NCI-H748 (cell line): Measurements from ENCODE around the gene AMOT.
"Not testable (repeated sequence)": the region's sequence is repeated elsewhere in the genome, so short reads cannot be mapped to it uniquely, and the experiment has no call there.

Experiments
- DNase-seq: peaks from one replicate; lab custom pipeline; 2025; ENCODE audit not compliant: unreplicated experiment; lab: John Stamatoyannopoulos, UW

Gene AMOT, protein sequence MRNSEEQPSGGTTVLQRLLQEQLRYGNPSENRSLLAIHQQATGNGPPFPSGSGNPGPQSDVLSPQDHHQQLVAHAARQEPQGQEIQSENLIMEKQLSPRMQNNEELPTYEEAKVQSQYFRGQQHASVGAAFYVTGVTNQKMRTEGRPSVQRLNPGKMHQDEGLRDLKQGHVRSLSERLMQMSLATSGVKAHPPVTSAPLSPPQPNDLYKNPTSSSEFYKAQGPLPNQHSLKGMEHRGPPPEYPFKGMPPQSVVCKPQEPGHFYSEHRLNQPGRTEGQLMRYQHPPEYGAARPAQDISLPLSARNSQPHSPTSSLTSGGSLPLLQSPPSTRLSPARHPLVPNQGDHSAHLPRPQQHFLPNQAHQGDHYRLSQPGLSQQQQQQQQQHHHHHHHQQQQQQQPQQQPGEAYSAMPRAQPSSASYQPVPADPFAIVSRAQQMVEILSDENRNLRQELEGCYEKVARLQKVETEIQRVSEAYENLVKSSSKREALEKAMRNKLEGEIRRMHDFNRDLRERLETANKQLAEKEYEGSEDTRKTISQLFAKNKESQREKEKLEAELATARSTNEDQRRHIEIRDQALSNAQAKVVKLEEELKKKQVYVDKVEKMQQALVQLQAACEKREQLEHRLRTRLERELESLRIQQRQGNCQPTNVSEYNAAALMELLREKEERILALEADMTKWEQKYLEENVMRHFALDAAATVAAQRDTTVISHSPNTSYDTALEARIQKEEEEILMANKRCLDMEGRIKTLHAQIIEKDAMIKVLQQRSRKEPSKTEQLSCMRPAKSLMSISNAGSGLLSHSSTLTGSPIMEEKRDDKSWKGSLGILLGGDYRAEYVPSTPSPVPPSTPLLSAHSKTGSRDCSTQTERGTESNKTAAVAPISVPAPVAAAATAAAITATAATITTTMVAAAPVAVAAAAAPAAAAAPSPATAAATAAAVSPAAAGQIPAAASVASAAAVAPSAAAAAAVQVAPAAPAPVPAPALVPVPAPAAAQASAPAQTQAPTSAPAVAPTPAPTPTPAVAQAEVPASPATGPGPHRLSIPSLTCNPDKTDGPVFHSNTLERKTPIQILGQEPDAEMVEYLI

DNA sequence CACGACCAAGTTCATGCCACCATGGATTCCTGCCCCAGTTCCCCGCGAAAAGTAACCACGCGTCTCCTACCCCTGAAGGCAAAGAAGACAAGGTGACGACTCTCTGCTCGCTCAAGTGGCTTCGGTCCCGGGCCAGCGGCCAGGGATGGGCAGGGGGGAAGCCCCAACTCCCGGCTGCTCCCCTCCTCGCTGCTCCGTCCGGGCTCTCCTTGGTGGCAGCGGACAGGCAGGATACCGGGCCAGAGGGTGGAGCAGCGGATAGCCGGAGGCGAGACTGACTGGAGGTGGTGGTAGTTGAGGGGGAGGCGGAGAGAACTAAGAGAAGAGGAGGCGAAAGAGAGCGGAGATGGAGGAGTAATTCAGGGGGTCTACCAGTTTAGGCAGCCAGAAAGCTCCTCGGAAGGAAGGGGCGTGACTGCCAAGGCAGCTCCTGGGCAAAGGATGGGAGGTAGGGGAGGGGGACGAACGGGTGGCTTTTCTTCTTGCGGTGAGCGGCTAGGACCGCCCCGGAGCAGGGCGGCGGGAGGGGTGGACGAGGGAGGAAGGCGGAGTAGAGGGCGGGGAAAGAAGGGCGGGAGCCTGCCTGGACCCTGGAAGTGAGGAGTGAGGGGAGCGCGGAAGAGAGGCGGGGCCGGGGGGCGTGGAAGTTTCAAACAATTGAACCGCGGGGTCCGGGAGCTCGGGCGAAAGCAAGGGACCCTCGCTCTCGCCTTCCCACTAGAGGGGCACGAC is at the start of gene AMOT:
Gene AMOT (minus strand): TSS at position 450 of the 732 bp plus-strand sequence. CDS start 17,705 bp downstream, outside the sequence.
- peak; percentile 87 for DNase-seq

DNA sequence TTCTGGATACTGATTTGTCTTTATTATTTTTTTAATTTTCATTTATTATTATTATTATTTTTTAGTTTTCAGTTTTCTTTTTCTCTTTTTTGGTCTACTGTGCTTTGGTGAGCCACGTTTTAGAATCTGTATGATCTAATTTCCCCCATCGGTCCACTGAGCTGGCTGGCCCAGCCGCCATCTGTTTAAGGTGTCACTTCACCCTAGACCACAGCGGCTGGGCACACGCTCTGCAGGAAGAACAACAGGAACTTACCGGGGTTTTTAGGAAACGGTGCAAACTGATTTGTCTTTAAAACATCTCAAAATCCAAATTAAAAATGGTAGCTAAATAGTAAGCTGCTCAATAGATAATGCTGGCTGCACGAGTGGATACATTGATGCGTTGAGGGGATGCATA is 48.8 kb upstream of the AMOT start:
- no peak for DNase-seq

DNA sequence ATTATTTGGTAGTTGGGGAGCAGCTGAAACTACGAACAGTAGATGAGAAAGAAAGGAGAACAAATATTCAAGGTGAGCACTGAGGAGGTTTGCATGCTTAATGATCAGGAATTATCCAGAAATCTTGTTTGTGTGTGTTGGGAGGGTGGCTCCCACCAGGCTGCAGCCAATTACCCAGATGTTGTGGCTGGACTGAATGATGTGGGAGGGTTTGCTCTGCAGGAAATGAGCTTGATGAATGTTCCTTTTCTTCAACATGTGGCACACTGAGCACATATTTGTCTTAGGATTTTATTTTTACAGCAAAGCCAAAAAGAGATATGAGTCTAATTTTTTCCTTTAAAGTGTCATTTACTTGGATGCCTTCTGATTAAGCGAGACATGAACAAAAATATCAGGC is 48.3 kb upstream of the AMOT start:
- DNase-seq: peak; percentile 12

DNA sequence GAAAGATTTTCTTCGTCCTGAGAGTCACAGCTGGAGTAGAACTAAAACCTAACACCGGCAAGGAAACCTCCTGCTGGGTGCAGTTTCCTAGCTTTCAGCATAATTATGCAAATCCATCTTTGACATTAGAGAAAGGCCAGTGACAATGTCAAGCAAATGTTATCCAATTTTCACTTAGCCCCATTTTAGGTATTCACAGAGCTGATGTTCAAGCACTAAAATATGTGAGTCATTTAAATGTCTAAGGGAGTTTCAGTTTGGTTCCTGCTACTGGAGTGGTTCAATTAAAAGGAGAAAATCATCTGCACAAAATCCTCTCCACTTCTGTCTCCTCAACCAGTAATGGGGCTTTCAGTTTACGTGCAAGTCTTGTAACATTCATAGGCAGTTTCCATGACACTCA is 37.1 kb upstream of the AMOT start:
- peak; percentile 9 for DNase-seq

DNA sequence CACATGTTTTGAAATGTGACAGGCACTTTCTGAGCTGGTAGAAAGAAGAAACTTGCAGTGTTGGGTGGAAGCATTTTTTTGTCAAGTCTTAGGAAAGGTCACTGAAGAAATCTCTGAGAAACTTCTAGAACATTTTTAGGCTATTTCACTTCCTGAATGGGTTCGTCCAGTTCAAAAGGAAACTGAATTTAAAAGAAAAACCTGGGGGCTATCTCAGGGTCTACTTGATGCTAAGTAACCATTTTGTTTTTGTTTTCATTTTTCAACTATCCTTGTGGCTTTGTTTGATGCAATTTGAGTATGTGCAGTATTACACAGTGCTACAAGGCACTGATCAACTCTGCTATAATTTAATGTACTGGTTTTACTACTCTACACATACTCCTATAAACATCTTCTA is 34.0 kb upstream of the AMOT start:
- no peak for DNase-seq

DNA sequence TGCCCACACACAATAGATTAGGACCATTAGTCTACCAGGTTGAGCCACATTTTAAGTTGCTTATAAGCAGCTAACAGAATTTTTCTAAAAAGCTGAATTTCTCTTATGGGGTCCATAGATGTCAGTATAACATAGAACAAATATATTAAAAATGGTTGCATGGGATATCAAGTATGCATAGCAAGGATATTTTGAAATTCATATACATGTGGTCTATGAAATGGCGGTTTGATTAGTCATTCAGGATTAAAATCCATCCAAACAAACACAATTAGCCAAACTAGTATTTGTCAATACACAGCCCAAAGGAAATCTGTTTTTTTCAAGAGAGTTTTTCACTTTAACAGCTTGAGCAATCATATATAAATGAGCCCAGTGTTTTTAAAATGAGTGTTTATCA is 33.5 kb upstream of the AMOT start:
- peak; percentile 2 for DNase-seq

DNA sequence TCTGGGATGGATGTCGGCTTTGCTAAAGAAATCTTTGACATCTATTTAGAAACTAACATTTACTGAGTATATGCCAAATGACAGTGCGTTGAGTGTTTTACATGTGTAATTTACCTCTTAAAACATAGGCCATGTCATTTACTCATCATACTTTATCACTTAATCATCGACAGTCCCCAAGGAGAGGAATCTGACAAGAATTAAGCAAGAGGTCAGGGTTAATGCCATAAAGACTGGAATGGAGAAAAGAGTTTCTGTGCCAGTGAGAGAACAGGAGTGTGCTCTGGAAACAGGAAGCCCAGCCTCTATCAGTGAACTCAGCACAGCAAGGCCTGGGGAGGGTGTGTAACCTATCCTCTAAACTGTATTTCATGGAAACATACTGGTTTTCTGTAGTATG is 28.0 kb upstream of the AMOT start:
- DNase-seq: no peak

DNA sequence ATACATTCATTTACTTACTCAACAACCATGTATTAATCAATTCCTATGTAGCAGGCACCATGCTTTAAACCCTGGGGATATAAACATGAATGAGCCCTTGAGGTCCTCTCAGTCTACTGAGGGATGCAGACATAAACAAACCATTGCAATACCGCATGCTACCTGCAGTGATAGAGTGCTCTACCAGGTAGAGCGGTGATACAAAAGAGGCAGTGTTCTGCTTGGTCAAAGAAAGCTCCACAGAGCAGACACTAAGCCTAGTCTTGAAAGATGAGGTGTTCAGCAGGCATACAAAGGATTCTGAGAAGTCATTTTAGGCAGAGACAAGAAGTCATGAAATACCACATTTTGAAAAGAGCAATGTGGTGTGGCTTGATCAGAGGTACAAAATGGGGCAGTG is 26.9 kb upstream of the AMOT start:
- peak; percentile 34 for DNase-seq

DNA sequence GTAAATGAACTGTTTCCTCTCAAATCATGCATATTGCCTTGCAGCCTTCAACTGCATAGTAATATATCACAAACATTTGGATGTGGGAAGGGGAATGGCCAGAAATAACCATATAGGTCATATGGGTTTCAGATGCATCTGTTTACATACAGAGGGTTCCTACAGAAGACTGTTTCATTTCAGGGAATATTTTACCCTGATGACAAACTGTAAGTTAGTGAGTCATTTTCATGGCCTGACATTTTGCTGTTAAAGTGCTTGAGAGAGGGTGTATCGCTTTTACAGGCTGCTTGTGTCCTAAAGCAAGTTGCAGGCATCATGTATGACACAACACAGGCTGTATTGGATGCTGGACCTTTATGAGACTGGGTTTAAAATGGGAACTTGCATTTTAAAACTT is 25.5 kb upstream of the AMOT start:
- no peak for DNase-seq

DNA sequence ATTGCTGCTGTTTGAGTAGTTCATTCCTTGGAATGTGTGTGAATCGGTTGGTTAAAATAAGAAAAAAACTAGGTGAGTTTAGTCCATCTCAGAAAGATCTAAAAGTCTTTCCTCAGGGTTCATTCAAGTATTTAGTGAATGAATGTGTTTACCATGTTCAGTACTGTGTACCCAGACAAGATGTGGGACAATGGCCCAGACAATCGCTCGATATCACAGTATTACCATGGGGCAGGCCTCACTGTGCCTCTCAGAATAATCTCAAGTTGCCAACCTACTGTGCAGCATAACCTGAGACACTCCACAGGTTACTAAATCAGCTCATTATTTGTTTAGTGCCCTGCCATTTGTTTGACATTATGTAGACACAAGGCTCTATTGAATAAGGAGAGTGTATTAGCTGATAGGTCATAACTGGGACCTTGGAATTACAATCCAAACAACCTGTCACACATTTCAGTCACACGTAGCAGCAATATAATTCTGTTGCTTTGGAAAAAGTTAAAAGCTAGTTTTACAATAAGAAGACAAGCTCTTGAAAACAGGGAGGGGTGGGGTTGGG is 24.9 kb upstream of the AMOT start:
- peak; percentile 80 for DNase-seq

DNA sequence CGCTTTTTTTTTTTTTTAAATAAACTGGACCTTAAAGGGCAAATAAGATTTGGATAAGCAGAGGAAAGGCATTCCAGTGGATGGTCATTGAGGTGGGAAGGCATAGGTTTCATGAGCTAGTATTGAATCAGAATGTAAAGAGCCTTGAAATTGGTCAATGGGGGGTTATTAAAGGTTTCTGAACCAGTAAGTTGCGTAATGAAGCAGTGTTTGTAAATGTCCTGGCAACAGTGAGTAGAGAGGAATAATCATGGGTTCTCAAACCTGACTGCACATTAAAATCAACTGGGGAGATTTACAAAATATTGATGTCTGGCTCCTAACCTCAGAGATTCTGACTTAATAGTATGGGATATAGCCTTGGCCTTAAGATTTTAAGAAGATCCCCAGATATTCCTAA is 23.2 kb upstream of the AMOT start:
- DNase-seq: no peak

DNA sequence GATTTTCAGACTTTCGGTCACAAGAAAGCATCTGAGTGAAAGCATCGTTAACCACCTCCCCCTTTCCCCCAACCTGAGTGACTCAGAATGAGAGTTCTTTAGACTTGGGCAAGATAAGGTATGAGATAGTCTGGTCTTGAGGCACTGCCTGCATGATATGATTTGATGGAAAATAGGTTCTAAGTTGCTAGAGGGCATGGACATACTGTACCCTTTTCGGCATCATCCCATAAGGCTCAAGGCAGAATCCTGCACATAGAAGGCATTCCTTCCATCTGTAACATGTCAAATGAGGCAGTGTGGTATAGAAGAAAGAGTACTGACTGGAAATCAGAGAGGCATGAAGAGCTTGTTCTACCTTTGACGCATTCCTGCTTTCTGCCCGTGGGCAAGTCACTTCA is 16.8 kb upstream of the AMOT start:
- no peak for DNase-seq

DNA sequence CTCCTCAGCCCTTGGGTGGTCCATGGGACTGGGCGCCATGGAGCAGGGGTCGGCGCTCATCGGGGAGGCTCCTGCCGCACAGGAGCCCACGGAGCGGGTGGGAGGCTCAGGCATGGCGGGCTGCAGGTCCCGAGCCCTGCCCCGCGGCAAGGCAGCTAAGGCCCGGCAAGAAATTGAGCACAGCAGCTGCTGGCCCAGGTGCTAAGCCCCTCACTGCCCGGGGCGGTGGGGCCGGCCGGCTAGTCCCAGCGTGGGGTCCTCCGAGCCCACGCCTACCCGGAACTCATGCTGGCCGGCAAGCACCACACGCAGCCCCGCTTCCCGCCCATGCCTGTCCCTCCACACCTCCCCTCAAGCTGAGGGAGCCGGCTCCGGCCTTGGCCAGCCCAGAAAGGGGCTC is 14.3 kb upstream of the AMOT start:
- not testable (repeated sequence) for DNase-seq

DNA sequence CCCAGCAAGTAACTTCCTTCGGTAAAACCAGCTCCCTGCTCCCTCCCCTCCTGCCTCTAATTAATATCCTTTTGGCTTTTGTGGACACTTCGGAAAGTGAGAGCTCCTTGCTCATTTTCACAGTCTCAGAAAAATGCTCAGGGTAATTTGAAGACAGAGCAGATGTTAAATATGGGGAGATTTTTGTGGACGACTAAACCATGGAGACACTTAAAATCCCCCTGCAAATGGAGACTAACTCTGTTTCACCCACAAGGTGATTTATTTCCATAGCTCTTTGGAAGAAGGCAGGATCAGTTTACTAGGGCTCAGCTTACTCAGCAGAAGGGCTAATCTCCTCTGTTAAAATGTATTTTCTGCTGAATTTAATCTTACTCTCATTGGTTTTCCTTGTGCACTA is 12.2 kb upstream of the AMOT start:
- DNase-seq: no peak

DNA sequence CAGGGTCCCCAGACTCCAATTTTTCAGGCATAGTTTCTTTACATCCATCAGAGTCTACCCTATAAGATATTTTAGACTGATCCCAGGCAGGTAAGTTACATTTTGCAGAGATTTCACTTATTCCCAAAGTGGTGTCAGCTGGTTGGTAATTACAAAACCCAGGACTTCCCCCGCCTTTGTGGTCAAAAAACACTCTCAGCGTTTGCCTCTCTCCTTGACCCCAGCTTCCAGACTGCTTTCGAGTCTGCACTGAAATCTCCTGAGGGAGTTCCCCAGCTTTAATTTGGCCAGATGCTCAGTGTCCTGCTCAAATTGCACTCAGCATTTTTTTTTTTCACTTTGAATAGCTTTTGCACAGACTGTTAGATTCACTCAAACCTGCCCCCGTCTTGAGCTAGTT is 11.2 kb upstream of the AMOT start:
- DNase-seq: no peak

DNA sequence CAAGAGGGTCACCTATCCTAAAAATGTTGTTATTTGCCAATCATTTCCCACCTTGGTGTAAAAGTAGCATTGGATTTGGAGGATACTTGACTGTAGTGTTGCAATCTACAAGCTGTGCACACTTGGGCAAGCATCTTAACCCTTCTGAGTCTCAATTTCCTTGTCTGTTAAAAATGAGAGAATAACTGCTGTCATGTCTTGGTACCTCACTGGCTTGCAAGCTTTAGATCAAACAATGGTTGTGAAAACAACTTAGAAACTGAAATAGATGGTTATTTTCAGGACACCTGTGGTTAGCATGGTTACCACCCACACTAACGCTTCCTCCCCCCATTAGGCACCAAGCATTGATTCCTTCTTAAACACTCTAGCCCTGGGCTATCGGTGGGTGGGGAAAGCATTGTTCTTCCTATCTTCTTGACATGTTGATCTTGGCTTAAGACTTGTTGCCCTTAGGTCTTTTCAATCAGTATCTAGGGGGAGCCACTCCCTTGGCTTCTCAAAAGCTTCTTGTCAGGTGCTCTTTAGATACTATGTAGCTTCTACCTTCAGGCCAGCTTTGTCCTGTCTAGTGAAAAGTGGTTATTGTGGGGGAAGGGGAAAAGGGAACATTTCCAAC is 10.6 kb upstream of the AMOT start:
- peak; percentile 25 for DNase-seq

DNA sequence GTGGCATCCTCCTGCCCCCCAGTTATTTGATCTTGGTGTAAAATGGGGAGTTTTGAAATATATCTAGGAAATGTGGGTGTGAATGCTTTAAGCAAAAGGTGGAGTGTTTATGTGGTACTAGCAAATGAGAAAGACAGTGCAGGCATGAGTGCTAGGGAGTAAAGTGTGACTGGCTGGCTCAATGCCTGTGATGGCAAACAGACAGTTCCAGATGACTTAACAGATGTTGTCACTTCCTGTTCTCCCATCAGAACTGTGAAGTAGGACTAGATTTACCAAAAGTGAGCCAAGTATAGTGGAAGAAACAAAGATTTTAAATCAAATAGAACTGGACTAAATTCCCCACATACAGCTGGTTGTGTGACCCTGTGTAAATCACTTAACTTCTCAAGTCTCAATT is 8.4 kb upstream of the AMOT start:
- no peak for DNase-seq

DNA sequence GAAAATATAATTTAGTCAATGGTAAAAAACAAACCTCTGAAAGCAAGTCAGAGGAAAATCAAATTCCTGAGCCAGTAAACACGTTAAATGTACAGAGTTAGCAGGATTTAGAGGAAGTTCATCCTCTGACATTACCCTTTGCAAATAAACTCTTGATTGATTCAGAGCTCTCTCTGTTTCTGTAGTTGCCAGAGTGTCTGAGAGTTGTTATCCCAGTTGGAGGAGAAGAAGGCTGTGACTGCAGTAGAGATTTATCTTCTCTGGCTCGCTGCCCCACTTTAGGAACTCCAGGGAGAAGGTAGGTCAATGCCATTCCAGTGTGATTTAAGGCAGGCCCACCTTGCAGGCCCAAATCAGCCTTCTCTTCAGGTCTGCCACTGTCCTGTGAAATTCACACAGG is 6.2 kb upstream of the AMOT start:
- no peak for DNase-seq

DNA sequence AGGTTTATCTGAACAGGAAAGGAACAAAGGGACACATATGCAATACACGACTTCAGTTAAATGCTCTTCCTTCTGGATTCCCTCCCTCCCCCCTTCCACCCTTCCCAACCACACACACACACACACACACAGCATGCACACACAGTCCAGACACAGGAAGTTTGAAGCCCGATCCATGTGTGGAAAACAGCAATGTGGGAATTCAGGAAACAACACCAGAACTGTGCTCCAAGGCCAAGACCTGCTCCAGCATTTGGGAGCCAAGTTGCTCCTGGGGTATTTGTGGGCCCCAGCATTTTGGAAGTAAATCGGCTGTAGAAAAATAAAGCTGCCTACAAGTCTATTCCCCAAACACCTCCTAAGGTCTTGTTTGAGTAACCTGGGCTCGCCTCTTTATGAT is 5.6 kb upstream of the AMOT start:
- DNase-seq: no peak

DNA sequence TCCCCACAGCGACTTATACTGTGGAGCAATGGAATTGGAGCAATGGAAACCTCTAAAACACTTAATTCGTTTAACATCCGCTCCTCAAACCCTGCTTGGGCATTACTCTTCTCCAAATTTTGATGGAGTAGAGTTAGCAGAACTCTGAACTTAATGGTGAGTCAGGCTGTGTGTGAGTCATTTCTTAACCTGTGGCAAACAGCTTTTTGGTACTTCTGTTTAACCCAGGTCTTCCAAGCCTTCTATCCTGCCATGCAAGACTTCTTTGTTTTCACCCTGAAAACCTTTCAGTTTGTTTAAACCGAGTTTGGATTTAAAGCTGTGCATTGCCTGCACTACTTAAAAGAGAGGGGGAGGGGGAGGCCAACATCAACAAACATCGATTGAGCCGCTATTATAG is 3.6 kb upstream of the AMOT start:
- DNase-seq: no peak

DNA sequence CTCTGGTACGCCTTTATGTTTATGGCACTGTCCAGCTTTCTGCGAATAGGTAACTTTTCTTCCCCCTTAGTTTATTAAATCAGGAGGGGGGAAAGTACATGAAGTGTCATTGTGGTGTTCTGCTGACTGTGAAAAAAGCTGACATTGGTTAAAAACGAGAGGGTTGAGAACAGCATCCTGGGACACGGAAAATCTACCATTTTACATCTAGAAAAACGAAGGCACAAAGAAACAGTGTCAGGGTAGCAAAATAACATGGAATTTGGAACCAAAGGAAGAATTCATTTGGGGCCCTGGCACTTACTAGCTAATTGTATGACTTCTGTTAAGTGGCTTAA is 1.2 kb upstream of the AMOT start:
- no peak for DNase-seq
